GM21526 (cell line): ENCODE results near the gene BCL11B.

Source experiments
- ATAC-seq: cut with Tn5 transposase; IDR thresholded peaks from one replicate; pipeline ENCODE4 v1.9.1; 2021; ENCODE audit warnings: moderate library complexity; ENCODE audit not compliant: unreplicated experiment, low FRiP score

Gene BCL11B

DNA sequence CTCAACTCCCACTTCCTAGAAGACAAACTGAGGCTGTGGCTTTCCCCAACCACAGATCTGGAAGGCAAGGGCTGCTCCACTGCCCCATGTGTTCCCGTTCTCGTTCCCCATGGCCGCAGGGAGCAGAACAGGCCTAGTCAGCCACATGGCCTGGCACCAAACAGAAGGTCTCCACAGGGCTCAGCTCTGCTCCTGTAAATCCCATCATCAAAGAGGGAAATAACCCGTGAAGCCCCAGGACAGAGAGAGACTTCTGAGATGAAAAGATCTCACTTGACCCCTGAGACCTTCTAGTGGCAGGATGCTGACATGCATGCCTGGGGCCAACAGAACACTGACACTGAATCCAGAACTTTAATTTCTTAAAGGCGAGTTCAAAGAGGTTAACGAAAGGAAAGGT is 68.9 kb downstream of the BCL11B start:
- ATAC-seq = no peak

DNA sequence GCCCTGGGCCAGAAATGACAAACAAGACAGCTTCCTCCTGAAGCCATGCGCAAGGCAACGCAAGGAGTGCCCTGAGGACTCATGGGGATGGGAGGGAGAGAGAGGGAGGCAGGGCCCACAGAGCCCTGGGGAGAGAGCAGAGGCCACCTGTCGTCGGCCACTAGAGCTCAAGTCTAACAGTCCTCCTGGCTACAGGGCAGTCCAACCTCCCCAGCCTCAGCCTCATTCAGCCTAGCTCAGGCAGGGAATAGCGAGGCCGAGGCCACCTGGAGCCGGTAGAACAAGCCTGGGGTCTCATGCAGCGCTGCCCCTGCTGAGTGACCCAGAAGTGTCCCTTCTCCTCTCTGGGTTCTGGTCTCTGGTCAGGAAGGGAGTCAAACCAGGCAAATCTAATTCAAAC is 69.5 kb downstream of the BCL11B start:
- no peak for ATAC-seq

- no peak for ATAC-seq
Measured at GRCh38 chr14:99201351-99202073, 70.5 kb downstream of the BCL11B start.

DNA sequence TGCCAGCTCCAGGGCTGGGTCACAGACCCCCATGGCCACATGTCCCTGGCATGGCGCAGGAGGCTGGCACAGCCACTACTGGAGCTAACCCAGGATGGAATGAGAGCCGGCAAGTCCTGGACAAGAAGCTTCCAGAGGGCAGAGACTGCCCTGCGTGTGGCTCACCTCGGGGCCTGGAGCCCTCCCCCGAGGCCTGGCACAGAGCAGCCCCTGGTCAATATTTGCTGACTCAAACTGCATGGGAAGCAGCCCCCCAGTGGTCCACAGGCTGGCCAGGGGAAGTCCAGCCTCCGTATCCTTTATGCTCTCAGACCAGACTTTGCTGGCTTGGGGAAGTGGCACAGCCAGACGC is 71.4 kb downstream of the BCL11B start:
- no peak for ATAC-seq

GRCh38 chr14:99199846-99200653 is 71.9 kb downstream of the BCL11B start:
- ATAC-seq = no peak

DNA sequence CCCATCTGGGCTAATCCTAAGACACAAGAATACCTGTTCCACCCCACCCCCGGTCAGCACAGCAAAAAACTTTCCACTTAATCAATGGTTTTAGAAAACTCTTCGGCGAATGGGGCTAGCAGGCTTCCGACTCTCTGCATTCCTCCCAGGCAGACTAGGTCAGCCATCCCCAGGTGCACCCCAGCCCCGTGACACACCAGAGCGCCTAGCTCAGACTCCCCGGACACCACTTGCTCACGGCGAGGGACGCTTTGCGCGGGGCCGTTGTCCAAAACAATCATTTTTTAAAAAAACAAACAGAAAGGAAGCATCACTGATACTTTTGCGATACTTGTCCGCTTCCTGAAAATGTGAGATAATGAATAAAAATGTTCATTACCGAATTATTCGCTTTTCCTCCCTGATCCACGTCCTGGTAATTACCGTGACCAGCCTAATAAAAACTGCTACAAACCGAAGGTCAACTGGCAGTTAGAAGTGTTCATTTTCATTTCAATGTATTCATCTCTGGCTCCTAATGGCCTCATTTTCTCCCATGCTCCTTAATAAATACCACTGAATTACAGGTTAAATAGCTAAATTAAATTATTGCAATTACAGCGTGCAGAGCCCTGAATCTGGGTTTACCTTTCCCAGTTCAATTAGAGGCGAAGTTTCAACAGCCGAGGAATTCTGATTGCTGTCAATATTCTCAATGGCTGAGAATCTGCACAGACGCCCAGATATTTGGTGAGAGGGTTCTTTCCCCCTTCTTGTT is 73.1 kb downstream of the BCL11B start:
- no peak for ATAC-seq

DNA sequence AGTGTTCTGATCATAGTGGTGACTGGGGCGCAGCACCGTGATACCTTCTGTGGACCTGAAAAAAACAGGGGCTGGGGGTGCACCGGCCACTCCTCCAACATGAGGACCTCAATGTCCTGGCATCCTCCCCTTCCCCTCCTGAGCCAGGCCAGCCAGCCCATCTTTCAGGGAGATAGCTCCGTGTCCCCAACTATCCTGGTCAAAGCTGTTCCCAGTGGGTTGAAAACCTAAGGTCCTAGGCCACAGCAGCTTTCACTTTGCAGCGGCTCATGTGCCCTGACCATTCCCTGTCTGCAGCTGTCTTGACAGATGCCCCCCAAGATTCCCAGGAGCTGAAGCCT is 75.7 kb downstream of the BCL11B start:
- ATAC-seq = no peak

DNA sequence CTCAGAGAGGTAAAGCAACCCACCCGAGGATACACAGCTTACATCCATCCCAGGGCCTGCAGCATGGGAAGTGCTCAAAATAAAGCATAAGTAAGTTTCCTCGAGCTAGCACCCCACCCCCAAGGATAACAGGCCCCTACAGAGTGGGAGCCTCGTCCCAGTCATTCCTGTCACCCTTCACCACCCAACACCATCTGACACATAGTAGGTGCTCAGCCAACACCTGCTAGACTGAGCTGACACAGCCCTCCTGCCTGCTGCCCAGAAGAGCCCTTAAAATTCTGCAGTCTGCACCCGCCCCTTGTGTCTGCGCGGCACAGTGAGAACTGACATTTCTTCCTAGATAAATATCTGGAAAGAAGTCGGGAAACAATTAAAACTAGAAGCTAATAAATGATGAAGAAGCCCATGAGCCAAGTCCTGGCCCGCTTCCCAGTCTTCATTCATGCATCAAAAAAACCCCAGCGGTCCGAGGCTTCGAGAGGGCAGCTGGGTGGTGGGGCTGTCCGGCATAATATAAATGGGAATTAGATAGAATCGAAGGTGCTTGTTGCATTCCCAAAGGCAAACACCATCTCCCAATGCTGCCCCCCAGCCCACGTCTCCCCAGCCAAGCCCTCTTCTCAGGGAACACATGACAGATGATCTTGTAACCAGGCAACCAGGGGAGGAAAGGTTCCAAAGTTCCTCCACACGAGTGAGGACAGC is 76.2 kb downstream of the BCL11B start:
- no peak for ATAC-seq

DNA sequence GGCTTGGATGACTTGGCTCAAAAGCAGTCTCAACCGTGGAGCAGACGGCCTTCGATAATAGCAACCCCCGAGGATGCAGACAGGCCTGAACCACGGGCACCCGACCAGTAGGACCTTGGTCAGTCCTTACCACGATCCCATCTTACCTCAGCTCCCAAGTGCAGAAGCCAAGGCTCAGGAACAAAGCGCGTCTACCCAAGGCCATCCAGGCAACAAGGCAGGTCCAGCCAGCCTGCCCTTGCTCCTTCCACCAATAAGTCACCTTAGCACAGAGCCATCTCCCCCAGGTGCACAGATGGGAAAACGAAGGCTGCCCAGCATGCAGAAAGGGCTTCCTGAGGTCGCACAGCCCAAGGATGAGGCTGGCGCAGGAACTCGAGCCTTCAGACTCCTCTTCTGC is 77.3 kb downstream of the BCL11B start:
- no peak for ATAC-seq

DNA sequence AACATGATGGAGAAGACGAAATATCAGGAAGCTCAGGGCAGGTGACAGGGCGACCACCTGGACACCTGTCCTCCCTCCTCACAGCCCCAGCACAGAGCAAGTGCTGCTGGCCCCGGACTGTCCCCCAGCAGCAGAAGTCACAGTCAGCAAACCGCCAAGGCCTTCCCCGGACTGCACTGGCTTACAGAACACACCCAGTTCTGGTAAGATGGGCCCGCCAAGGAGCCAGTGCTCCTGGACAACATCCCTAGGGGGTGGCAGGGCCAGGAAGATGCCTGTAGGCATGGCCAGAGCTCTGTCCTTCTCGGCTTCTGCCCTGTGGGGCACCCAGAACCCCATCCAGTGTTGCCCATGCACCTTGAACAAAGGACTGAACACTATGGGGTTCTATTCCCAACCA is 77.9 kb downstream of the BCL11B start:
- no peak for ATAC-seq

GRCh38 chr14:99192830-99193229 is 79.2 kb downstream of the BCL11B start:
- no peak for ATAC-seq

GRCh38 chr14:99192028-99192621 is 79.9 kb downstream of the BCL11B start:
- no peak for ATAC-seq

DNA sequence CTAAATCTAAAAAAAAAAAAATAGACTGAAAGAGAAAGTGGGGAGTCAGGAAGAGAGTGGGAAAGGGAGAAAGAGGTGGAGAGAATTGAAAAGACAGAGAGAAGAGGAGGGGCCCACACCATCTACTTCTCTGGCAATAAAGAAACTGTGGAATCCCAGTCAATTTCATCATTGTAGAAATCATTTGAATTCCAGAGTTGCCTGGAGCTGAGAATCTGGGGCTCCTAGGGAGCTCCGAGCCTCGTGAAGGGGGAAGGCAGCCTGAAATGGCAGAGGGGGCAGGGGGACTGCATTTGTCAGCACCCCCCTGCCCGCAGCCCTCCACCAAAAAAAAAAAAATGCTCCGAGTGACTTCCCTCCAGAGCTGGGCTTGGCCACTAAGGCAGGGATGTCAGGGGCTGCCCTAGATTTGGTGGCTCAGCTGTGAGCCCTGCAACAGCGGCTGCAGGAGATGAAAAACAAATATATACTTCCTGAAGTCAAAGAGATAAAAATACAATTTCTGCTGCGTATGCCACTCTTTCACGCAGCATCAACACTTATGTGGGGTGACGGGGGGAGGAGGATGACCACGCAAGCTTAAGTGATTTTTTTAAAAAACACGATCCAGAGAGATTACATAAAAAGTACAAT is 80.5 kb downstream of the BCL11B start:
- ATAC-seq = no peak

GRCh38 chr14:99190696-99191394 is 81.2 kb downstream of the BCL11B start:
- ATAC-seq = no peak

- ATAC-seq = no peak
Measured at GRCh38 chr14:99189201-99189801, 82.7 kb downstream of the BCL11B start.

DNA sequence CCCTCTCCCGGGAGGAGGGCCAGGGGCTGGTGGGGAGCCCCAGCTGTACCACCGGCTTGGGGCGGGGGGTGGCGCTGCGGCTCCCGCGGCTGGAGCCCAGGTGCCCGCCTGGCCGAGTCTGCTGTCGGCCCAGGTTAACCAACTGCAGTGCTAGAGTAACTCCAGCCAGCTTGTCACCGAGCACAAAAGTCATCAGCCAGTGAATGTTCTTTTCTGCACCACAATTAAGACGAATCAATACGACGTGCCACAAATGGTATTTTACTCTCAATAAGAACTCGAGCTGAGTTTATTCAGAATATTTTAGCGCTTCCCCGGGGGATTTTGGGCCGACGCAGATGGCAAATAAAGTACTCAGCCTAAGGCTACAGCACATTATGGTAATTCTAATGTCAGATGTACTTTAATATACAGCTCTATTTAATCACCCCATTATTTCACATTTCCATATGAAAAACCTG is 83.2 kb downstream of the BCL11B start:
- ATAC-seq = no peak

GRCh38 chr14:99187858-99188257 is 84.1 kb downstream of the BCL11B start:
- no peak for ATAC-seq

DNA sequence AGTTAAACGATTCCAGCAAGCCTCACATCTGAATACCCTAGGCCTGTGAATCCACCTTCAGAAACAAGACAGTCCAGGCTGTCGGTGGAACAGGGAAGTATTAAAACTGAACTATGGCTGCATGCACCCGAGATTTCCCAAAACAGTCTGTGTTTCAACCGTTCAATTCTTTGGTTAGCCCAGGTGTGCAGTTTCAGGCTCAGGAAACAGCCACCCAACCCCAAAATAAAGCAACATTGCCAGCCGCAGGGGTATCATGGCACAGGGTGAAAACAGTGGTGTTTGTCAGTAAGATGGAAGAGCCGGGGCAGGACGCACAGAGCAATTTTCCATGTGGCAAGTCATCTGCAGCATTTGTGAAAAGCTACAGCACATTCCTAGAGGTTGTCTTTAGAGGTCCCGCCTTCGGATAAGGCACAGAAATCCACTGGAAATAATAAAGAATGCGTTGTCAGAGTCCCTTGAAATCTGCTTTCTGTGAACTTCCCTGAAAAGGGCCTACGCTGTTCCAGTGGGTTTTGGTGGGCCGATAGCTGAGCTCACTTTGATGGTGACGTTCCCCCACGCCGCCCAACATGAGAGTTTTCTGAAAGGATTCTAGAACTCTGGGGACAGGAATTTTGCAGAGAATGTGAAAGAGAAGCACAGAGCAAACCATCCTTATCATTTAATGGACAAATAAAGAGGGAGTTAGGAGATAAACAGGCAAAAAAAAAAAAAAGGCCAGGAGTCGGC is 84.9 kb downstream of the BCL11B start:
- no peak for ATAC-seq
